ENCODE data around the gene IGSF22. TPM values are rescaled to one million over a fixed set of nuclear protein-coding genes. Genes with fewer than 3 reads are reported as not detected.

IGSF22 gene
- total RNA-seq, 1 donor from 2014 or later, result not detected

- TF ChIP-seq CTCF (IDR thresholded peaks at IDR 0.05), result no peak
Measured at GRCh38 chr11:18771266-18772035, 45.5 kb upstream of the IGSF22 start.

GRCh38 chr11:18770479-18771125 lies 44.6 kb upstream of the IGSF22 start:
- no peak for DNase-seq (ENCODE audit: low spot score in 2 of 2)
- Histone ChIP-seq H3K27me3 (no peaks in the 10 kb centered on the region), H3K36me3 (no peaks in the 10 kb centered on the region), H3K27ac (no peak overlapping the region), H3K9me3 (no peaks in the 10 kb centered on the region), H3K4me3 (no peak overlapping the region), H3K4me1 (no peaks in the 10 kb centered on the region)
- no peak for TF ChIP-seq CTCF (IDR thresholded peaks at IDR 0.05)
- intact Hi-C loops (cut with DNase I), result no loop called here

More at GRCh38 chr11:18771266-18772035, 45.5 kb upstream of the IGSF22 start:
- Histone ChIP-seq H3K27ac (no peak overlapping the region), H3K36me3 (no peaks in the 10 kb centered on the region), H3K9me3 (no peaks in the 10 kb centered on the region), H3K27me3 (no peaks in the 10 kb centered on the region), H3K4me1 (no peaks in the 10 kb centered on the region), H3K4me3 (no peak overlapping the region)
- intact Hi-C loops (cut with DNase I), result no loop called here
- DNase-seq (ENCODE audit: low spot score in 2 of 2), result no peak

GRCh38 chr11:18769802-18770456 lies 43.9 kb upstream of the IGSF22 start:
- intact Hi-C loops (cut with DNase I), result no loop called here
- TF ChIP-seq CTCF (IDR thresholded peaks at IDR 0.05), result no peak
- Histone ChIP-seq H3K9me3 (no peaks in the 10 kb centered on the region), H3K36me3 (no peaks in the 10 kb centered on the region), H3K4me3 (no peak overlapping the region), H3K27ac (no peak overlapping the region), H3K27me3 (no peaks in the 10 kb centered on the region), H3K4me1 (no peaks in the 10 kb centered on the region)
- no peak for DNase-seq (ENCODE audit: low spot score in 2 of 2)

- Histone ChIP-seq H3K36me3 (no peaks in the 10 kb centered on the region), H3K27me3 (no peaks in the 10 kb centered on the region), H3K9me3 (no peaks in the 10 kb centered on the region), H3K27ac (peak overlapping the region; percentile 19 to 57), H3K4me3 (no peak overlapping the region), H3K4me1 (no peaks in the 10 kb centered on the region)
- intact Hi-C loops (cut with DNase I), result no loop called here
- no peak for TF ChIP-seq CTCF (IDR thresholded peaks at IDR 0.05)
- DNase-seq (ENCODE audit: low spot score in 2 of 2), result no peak
Measured at GRCh38 chr11:18768978-18769377, 43.0 kb upstream of the IGSF22 start.

- Histone ChIP-seq H3K27me3 (no peaks in the 10 kb centered on the region), H3K4me1 (no peaks in the 10 kb centered on the region), H3K36me3 (no peaks in the 10 kb centered on the region), H3K9me3 (no peaks in the 10 kb centered on the region), H3K4me3 (no peak overlapping the region), H3K27ac (peak overlapping the region; percentile 19 to 57)
- intact Hi-C loops (cut with DNase I), result no loop called here
- no peak for DNase-seq (ENCODE audit: low spot score in 2 of 2)
- no peak for TF ChIP-seq CTCF (IDR thresholded peaks at IDR 0.05)
Measured at GRCh38 chr11:18768472-18768901, 42.5 kb upstream of the IGSF22 start.

Measured in ascending aorta (tissue), 2 donors.